ENCODE measurements around the gene ATMIN.

Gene ATMIN

GRCh38 chr16:81061871-81062608, 26.4 kb downstream of the ATMIN start:
- intact Hi-C loops (cut with DNase I), result no loop called here
- no peak for DNase-seq

DNA sequence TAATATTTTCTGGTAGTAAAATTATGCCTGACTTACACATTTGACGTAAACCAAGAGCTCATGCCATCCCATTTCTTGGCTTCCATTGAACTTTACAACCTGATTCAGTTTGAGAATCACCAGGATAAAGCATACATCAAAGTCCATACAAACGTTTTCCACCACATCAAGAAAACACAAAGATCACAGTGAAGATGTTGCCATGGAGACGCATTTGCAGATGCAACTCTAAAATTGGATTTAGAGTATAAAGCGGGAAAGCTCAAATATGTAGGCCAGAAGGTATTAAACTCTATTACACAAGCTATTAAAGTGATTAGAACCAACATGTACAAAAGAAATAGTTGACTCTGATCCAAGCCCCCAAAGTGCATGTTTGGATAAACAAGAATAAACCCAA, 31.0 kb downstream of the ATMIN start:
- DNase-seq, result no peak
- intact Hi-C loops (cut with DNase I), result no loop called here

DNA sequence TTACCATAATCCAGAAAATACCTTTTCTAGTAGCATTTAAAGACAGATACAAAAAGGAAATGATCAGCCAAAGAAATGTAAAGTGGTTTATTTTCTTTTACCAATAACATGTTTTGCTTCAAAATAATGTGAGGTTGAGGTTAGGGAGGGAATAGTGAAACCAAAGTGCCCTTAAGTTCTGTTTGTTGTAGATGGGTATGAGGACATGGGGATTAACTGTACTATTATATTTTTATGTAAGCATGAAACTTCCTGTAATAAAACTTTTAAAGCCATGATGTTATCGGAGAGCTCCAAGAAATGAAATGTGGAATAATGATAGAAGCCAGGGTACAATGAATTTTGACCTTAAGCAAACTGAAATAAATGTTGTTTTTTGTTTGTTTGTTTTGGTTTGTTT, 31.5 kb downstream of the ATMIN start:
- DNase-seq, result no peak
- intact Hi-C loops (cut with DNase I), result no loop called here

DNA sequence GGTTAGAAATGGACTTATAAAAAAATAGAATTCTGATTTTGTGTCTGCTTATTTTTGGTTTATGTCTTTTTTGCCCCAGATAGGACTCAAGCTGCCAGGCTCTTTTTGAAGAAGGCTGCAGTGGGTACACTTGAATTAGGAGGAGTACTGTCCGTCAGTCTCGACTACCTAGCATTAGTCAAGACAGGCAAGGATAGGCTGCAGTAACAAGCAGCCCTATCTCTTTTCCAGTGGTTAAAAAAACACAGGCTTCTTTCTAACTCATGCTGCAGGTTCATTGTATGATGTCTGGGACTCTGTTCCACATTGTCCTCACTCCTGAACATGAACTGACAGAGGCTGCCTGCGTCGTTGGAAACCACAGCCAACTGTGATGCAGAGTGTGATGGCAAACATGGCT, 33.4 kb downstream of the ATMIN start:
- DNase-seq, result no peak
- intact Hi-C loops (cut with DNase I), result no loop called here

- intact Hi-C loops (cut with DNase I), result no loop called here
- DNase-seq, result no peak
These were observed 35.3 kb downstream of the ATMIN start for GRCh38 chr16:81070979-81071378.

- intact Hi-C loops (cut with DNase I), result no loop called here
- no peak for DNase-seq
These were observed 36.2 kb downstream of the ATMIN start for GRCh38 chr16:81071805-81072204.

GRCh38 chr16:81073560-81074330, 38.1 kb downstream of the ATMIN start:
- no peak for DNase-seq
- intact Hi-C loops (cut with DNase I), result no loop called here

DNA sequence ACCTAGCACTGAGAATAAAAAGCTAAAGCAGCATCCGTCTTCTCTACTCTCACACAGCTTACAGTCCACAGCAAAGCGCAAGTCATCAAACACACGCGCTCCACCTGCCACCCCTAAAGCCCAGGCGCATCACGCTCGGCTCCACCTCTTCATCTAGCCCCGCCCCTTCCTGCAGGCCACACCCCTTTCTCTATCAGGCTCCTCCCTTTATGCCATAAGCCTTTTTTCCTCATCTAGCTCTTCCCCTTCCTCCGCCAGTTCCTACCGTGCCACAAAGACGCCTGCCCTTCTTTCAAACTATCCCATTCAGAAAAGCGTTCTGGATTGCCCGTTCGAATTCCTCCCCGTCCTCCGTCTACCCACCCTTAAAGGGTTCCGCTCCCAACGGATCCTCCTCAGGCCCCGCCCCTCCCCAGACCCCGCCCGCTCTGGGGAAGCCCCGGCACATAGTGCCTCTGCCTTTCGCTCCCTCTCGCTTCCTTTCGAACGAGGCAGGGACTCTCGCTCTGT, 41.0 kb downstream of the ATMIN start:
- intact Hi-C loops (cut with DNase I), result loop anchor here (1.0 to 5.0 kb wide), 3 partner anchors 20 to 72 kb away; partner anchors contain the start of genes ATMIN and GCSH
- DNase-seq, result peak; percentile 81 to 97 (median 89)

- peak; percentile 98 to 100 (median 99) for DNase-seq
- intact Hi-C loops (cut with DNase I), result loop anchor here (1.0 to 5.0 kb wide), 3 partner anchors 19 to 73 kb away; partner anchors contain the start of genes ATMIN and GCSH
These were observed 41.7 kb downstream of the ATMIN start, which contains the start of gene C16orf46 for GRCh38 chr16:81077076-81077940. TSS of gene C16orf46 (minus strand) at chr16:81077238. CDS start at chr16:81063955, 13,283 bp downstream.

GRCh38 chr16:81080233-81080632, 44.6 kb downstream of the ATMIN start:
- DNase-seq, result no peak
- intact Hi-C loops (cut with DNase I), result no loop called here

- intact Hi-C loops (cut with DNase I), result no loop called here
- DNase-seq, result no peak
These were observed 45.4 kb downstream of the ATMIN start for GRCh38 chr16:81081014-81081413.

DNA sequence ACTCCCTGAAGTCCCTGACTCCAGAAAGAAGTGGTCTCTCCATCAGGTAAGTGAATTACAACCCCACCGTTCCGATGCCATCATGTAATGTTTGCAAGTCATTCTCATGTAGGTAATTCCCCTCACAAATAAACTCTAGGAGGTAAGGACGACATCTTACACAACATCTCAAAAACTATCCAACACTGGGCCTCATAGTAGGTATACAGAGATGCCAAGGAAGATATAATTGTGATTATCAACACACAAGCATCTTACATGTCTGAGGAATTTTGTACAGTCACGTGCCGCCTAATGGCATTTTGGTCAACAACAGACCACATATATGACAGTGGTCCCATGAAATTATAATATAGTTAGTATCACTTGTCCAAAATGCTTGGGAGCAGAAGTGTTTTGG, 53.2 kb downstream of the ATMIN start:
- intact Hi-C loops (cut with DNase I), result no loop called here
- no peak for DNase-seq

GRCh38 chr16:81094771-81095251, 59.2 kb downstream of the ATMIN start:
- intact Hi-C loops (cut with DNase I), result loop anchor here (5.0 to 10.0 kb wide), 3 partner anchors 58 to 222 kb away; partner anchors contain the start of gene ATMIN
- peak in 1 of 10 donors; percentile 58 for DNase-seq

DNA sequence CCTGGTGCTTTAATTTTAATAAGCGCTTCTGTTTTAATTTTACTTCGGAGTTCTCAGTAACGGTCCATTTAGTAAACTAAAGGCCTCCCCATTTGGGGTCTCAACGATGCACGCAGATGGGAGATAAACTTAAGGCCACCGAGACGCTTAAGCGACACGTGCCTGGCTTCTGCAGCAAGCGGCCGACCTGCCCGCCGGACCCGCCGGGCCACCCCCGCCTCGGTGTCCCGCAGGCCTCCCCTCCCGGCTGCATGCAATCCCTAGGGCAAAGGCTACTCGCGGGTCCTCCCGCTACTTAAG, 60.0 kb downstream of the ATMIN start:
- no peak for DNase-seq
- intact Hi-C loops (cut with DNase I), result loop anchor here (5.0 to 10.0 kb wide), 3 partner anchors 58 to 222 kb away; partner anchors contain the start of gene ATMIN

DNA sequence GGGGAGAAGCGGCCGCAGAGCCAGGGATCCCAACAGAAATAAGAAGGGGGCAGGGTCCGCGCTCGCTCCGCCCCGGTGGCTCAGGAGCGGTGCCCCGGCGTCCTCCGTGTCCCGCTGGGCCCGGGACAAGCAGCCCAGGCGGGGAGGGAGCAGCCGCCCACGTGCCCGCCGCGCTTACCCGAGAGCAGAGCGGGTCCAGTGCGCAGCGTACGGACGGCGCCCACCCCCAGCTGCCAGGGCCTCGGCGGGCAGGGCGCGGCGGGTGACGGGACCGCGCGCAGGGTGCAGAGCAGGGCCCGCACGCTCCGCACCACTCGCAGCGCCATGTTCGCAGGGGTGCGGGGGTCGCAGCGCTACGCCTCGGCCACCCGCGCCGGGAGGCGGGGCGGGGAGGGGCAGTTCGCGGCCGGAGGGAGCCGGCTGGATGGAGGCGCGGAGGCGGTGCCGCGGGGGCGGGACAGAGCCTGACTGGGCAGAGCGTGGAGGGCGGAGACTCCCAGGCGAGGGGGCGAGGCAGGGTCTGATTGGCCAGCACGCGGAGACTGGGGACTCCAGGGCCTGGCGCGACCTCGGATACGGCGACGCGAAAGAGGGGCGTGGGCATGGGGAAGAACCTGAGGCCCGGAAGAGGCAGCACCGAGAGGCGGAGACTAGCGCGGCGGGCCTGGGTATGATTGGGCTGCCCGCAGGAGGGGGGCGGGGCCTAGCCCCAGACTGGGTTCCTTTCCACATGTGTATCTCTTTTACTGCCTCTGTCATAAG, 60.5 kb downstream of the ATMIN start, which contains the start of gene GCSH:
Gene GCSH (minus strand): TSS at position 443 of the 762 bp plus-strand sequence. CDS start 117 bp downstream, at position 326.
- DNase-seq, result peak; percentile 98 to 100 (median 100)
- intact Hi-C loops (cut with DNase I), result loop anchor here (1.0 to 10.0 kb wide), 4 partner anchors 19 to 221 kb away; partner anchors contain the start of genes ATMIN and C16orf46

DNA sequence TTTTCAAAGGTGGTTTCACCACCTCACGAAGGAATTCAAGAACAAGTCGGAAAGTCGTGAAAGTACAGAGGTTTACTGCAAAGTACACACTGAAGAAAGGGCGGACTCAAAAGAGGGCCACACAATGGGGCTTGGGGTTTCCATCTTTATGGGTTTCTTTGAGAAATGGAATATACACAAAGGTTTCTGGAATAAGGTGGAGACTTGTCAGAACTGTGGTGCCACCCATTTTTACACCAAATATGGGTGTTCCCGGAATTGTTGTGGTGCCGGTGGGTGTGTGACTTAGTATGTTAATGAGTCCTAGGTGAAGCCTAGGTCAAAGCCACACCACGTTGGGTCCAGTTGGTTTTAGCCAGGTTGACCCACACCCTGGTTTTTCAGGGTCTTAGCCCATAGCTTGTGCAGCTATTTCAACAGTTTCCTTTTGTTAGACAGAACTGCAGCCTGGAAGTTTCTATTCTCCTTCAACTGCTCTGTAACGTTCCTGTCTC, 61.1 kb downstream of the ATMIN start:
- DNase-seq, result peak in 1 of 10 donors; percentile 3
- intact Hi-C loops (cut with DNase I), result loop anchor here (1.0 to 10.0 kb wide), 4 partner anchors 19 to 221 kb away; partner anchors contain the start of genes ATMIN and C16orf46

All from posterior cingulate gyrus (tissue), 11 donors.